Measurements from ENCODE around the gene SLC13A2.

Gene SLC13A2

GRCh38 chr17:28540231-28540630 is 66.8 kb downstream of the SLC13A2 start:
- no peak for DNase-seq

GRCh38 chr17:28541439-28541838 is 68.0 kb downstream of the SLC13A2 start:
- DNase-seq = no peak

- no peak for DNase-seq
Observed at GRCh38 chr17:28544402-28545140, 71.1 kb downstream of the SLC13A2 start.

- DNase-seq = no peak
Observed at GRCh38 chr17:28545141-28545503, 71.7 kb downstream of the SLC13A2 start.

GRCh38 chr17:28545787-28546415 is 72.5 kb downstream of the SLC13A2 start:
- no peak for DNase-seq

- no peak for DNase-seq
Observed at GRCh38 chr17:28547096-28547622, 73.7 kb downstream of the SLC13A2 start.

Measured in NCI-H2171 (cell line).